GM10248 (cell line): Measurements from ENCODE around the gene SSTR5.

Source experiments
- CTCF ChIA-PET: fragments of 300-600 bp; sonication (Branson Sonifier 250); formaldehyde crosslinking; extraction: SDS; loops from one replicate; lab custom pipeline; 2021; ENCODE audit warnings: antibody characterized with exemption; lab: Yijun Ruan, JAX
- POLR2A ChIA-PET: fragments of 350-650 bp; sonication (Branson Sonifier 250); formaldehyde crosslinking; extraction: SDS; loops from one replicate; lab custom pipeline; 2020; ENCODE audit warnings: antibody characterized with exemption; lab: Yijun Ruan, JAX
- DNase-seq: peaks from one replicate; pipeline ENCODE4 v3.0.0; 2012; ENCODE audit errors: extremely low spot score
- TF ChIP-seq, protein P1 (sequence below): IDR thresholded peaks from 2 replicates; pipeline ENCODE4 v1.5.1; 2012; ENCODE audit warnings: mild to moderate bottlenecking, low read depth; ENCODE audit errors: extremely low read depth, missing control alignments, control extremely low read depth

Gene SSTR5

DNA sequence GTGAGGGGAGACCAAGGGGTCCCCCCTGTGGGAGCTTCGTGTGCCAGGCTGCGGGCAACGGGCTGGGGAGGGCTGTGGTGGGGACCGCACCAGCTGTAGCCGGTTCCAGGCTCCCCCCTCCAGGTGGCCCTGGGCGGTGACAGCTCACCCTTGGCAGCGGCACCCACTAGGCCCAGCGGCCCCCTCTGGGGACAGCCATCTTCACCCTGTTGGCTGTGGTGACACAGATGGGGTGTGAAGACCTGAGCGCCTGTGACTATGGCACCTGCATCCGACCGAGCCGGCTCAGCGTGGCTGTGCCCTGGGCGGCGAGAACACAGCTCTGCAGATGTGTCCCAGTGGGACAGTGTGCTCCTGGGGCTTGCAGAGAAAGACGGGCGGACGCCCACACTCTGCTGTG, 24.6 kb downstream of the SSTR5 start:
- POLR2A ChIA-PET = no interaction called here
- TF ChIP-seq, protein P1, sequence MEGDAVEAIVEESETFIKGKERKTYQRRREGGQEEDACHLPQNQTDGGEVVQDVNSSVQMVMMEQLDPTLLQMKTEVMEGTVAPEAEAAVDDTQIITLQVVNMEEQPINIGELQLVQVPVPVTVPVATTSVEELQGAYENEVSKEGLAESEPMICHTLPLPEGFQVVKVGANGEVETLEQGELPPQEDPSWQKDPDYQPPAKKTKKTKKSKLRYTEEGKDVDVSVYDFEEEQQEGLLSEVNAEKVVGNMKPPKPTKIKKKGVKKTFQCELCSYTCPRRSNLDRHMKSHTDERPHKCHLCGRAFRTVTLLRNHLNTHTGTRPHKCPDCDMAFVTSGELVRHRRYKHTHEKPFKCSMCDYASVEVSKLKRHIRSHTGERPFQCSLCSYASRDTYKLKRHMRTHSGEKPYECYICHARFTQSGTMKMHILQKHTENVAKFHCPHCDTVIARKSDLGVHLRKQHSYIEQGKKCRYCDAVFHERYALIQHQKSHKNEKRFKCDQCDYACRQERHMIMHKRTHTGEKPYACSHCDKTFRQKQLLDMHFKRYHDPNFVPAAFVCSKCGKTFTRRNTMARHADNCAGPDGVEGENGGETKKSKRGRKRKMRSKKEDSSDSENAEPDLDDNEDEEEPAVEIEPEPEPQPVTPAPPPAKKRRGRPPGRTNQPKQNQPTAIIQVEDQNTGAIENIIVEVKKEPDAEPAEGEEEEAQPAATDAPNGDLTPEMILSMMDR = no peak
- DNase-seq = no peak
- CTCF ChIA-PET = no interaction called here

DNA sequence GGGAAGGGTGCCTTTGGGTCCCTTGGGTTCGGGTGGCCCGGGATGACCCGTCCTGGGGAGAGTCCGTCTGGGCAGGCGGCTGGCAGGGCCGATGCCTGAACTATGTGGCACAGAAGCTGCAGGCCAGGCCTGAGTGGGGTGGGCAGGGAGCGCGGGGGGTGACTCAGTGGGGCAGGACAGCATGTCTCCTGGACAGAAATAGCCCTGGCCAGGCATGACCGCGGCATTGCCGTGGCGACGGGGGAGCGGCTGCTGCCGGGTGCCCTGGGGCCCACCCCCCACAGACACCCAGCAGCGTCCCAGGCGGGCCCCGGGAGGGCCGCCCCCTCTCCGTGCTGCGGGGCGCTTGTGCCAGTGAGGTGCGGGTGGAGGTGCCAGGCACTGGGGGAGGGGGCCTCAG, 25.3 kb downstream of the SSTR5 start:
- ChIA-PET CTCF (no interaction called here), POLR2A (no interaction called here)
- TF ChIP-seq, protein P1 = no peak
- DNase-seq = no peak

DNA sequence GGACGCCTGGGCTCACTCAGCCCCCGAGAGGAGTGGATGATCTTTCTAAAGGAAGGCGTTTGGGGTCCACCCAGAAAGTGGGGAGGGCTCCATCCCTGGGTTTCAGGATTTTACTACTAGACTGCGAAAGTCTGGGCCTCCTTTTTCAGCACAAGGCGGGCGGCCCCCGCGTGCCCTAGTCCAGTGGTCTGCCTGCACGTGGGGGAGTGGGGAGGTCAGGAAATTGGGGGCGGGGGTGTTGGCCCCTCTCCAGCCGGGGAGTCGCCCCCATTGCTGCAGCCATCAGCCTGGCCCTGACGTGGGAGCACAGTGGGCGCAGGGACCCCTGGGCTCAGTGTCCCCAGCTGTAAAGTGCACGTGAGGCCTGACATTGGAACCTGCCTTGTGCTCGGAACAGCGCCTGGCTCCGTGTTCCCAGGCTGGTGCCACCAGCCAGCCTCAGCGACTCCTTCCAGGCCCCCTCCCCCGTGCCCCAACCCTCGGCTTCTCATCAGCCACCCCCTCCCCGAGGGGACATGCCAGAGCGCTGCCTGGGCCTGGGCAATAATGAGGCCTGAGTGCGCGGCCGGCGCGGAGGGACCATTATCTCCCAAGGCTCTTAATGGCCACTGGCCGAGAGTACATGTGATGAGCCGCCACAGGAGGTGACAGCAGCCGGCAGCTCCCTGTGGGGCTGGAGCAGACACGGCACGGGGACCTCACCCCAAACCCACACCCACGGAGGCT, 25.9 kb downstream of the SSTR5 start:
- ChIA-PET POLR2A (no interaction called here), CTCF (no interaction called here)
- TF ChIP-seq, protein P1 = no peak
- no peak for DNase-seq

DNA sequence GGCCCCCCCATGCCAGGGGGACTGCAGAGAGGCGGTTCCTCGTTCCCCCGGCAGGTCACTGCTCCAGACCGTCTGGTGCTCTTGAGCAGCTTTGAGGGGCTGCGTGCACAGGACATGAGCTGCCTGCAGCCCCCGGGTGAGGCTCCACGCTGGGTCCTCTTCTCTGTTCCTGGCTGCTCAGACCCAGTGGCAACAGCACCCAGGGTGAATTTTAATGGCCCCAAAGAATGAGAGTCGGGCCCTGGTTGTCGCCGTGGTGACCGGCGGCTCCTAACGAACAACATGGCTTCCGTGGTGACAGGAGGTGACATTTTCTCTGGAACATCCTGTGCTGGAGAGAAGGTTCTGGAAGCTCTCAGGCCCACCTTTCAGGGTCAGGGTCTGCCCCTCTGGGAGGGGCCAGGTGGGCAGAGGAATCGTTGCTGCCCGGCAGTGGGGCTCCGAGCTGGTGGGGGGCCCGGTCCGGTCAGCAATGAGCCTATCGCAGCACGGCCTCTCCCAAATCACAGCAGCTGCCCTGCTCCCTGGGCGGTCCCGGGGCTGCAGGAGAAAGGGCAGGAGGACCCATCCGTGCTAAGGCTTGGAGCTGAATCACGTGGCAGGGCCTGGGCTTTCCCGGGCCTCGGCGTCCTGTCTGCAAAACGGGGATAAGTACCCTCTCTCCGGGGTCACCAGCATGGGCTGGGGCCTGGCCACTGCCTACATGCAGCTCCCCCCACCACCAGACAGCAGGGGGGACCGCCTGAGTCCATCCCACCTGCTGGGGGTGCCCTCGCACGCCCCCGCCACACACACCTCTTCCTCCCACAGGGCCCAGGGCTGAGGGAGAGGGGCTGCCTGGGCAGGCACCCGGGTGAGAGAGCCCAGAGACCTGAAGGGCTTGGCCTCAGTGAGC, 26.9 kb downstream of the SSTR5 start:
- ChIA-PET CTCF (interaction anchor here (1.0 to 1.2 kb wide), 2 partner anchors 42 to 393 kb away, joined by 3 read pairs; no protein-coding TSS in a partner anchor), POLR2A (no interaction called here)
- TF ChIP-seq, protein P1 = no peak
- DNase-seq = no peak

DNA sequence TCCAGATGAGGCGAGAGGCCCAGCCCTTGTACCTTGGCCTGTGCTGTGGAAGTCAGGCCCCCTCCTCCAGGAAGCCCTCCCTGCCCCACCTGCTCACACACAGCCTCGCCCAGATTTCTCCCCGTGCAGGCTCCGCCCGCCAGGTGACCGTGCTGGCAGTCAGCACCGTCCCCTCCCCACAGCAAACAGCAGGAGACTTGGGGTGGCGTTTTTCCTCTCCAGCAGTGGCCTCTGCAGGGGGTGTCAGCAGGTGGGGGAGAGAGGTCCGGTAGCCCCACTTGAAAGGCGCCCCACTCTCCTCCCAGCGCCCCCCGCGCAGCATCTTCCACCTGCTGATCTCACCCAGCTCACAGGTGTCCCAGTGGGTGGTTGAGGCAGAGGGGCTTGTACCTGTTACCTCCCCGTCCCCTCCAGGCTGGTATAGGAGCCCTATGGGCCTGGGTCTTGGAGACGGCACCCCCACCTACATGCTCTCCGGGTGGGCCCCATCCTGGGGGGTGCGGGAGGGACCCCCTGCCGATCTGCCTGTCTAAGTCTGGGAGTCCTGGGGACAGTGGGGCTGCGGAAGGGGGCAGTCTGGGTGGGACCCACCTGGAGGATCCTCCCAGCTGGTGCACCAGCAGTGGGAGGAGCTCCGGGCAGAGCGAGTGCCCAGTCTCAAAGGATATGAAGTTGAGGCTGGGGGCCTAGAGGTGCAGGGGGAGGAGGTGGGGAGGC, 27.7 kb downstream of the SSTR5 start:
- TF ChIP-seq, protein P1 = no peak
- POLR2A ChIA-PET = no interaction called here
- DNase-seq = no peak
- CTCF ChIA-PET = interaction anchor here (1.0 to 1.2 kb wide), 2 partner anchors 43 to 393 kb away, joined by 3 read pairs; no protein-coding TSS in a partner anchor

DNA sequence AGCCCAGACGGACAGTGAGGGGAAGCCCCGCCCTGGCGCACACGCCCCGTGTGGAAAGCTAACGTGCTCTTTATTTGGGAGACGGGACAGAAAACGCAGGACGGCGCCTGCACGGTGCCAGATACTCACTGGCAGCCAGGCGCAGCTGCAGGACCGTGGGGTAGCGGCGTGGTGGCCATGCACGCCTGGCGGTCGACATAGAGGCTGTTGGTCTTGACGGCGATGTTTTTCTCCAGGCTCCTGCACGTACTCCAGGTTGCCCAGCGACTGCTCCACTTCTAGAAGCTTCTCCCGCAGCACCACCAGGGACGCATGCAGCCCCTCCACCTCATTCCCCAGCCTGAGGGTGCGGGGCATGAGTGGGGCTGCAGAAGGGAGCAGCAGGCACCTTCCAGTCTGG, 28.6 kb downstream of the SSTR5 start:
- ChIA-PET CTCF (no interaction called here), POLR2A (no interaction called here)
- no peak for DNase-seq
- TF ChIP-seq, protein P1 = no peak
